ENCODE data around the gene RBM24.
"Not testable (repeated sequence)": the region's sequence is repeated elsewhere in the genome, so short reads cannot be mapped to it uniquely, and the experiment has no call there.

The RBM24 gene

DNA sequence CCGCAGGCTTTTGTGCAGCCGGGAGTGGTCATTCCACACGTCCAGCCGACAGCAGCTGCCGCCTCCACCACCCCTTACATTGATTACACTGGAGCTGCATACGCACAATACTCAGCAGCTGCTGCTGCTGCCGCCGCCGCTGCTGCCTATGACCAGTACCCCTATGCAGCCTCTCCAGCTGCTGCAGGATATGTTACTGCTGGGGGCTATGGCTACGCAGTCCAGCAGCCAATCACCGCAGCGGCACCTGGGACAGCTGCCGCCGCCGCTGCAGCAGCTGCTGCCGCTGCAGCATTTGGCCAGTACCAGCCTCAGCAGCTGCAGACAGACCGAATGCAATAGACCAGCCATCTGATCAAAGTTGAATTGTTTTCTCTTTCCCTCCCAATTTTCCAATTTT, 10.6 kb downstream of the RBM24 start:
- no peak for DNase-seq (ENCODE audit: low spot score)

DNA sequence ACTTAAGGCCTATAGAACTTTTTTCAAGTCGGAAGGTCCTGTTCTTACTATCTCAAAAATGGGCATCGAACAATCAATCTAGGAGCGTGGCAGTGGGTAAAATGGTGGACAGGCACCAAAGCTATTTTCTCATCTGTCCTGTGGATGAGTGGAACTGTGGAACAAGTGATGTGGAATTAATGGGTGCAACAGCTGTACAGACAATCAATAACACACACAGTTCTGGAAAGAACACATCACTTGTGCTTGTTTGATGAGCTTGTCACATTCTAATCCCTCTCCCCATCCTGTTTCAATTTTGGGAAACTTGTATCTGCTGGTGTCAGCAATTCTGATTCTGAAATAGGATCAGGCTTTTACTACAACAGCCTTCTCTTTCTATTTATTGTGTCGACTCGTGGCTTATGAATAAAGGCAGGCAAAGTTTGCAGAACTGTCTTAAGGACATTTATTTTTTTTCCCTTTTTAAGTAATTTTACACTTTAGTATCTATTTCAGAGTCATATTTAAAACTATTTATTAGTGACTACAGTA, 11.5 kb downstream of the RBM24 start:
- no peak for DNase-seq (ENCODE audit: low spot score)

DNA sequence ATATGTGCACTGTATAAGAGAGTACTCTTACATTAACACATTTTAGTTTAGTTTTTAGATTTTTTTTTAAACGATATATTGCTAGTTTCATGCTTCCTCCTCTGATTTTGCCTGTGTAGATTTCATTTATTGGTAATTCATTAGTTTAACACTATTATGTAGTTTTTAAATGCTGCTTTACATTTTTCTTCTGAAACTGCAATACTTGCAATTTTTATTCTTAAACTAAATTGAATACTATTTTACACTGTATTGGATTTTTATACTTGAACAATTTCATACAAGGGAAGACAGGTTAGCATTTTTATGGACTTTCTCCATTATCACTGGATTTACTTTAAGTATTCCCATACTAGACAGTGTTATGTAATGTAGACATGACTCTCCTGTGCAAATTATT, 12.2 kb downstream of the RBM24 start:
- no peak for DNase-seq (ENCODE audit: low spot score)

DNA sequence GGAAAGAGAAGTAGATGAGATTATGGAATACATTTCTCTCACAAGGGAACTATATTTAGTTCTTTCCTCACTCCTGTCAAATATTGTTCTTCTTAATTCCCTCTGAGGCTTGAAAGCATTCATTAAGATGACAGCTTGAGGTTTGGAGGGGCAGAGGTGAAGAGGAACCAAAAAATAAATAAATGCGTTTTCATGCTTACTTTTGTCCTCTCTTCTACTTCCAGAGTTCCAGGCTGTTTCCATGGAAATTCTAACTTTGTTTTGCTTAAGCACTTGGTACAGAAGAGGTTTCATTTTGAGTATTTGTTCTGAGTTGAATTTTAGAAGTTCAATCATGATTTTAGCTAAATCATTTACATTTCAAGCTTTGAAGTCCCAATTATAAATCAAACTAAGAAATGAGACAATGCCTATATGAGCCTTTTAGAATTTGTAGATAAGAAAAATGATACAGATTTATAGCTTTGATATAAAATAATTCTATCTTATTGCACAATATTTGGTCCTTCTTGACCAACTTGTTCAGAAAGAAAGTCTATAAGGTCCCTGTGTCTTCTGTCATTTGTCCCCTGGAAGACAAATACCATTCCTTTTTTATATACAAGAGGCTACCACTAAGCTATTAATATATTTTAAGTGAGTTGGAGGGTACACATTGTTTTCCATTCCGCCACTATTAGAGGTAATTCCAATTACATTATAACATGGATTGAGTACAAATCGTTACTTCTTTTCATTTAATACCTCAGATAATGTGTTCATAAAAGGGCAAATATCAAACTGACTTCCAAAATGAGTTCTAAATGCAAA, 16.3 kb downstream of the RBM24 start:
- no peak for DNase-seq (ENCODE audit: low spot score)

DNA sequence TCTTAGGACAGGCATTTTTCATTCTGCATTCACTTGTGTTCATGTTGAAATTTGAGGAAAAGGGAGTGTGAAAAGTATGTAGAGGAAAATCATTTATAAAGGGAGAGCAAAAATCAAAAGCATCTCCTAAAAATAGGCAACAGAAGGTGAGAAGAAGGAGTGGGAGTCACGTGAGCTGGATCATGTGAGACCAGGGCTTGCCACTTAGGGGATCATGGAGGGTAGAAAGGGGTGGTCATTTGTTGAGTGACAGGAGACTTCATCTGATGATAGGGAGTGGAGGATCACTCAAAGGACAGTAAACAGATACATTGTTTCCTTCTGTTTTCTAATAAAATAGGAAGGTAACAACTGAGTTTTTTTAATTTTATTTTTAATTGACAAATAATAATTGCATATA, 17.1 kb downstream of the RBM24 start:
- DNase-seq (ENCODE audit: low spot score) = no peak

DNA sequence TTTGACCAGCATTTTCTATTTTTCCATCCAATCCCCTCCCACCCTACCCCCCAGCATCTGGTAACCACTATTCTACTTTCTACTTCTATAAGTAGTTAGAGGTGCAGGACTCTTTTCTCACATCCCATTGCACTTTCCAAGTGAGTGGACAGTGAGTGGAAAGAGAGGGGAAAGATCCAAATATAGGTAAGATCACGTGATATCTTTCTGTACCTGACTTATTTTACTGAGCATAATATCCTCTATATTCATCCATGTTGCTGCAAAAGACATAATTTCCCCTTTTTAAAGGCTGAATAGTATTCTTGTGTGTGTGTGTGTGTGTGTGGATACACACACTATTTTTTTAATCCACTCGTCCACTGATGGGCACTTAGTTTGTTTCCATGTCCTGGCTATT, 18.1 kb downstream of the RBM24 start:
- no peak for DNase-seq (ENCODE audit: low spot score)

DNA sequence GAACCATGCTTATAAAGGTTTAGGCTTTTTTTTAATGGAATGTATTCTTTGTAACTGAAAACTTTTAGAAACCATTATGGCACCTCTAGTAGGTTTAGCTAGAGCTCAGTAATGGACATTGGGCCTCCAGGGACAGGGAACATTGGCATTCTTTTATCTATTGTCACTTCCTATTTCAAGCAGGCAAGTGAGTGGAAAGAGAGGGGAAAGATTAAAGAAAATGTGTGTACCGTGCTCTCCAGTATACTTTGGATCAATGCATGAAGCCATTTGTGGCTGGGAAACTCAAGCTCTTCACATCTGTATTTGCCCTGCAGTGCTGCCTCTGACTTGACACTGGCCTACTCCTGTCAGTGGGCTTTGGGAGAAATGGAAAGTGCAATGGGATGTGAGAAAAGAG, 18.6 kb downstream of the RBM24 start:
- no peak for DNase-seq (ENCODE audit: low spot score)

DNA sequence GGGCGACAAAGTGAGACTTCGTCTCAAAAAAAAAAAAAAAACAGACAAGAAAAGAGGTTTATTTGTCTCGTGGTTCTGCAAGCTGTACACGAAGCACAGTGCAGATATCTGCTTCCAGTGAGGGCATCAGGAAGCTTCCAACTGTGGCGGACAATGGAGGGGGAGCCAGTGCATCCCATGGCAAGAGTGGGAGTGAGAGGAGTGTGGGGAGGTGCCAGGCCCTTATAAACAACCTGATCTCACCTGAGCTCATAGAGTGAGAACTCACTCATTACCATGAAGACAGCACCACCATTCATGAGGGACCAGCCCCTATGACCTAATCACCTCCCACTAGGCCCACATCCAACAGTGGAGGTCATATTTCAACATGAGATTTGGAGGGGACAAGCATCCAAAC, 19.5 kb downstream of the RBM24 start:
- no peak for DNase-seq (ENCODE audit: low spot score)

DNA sequence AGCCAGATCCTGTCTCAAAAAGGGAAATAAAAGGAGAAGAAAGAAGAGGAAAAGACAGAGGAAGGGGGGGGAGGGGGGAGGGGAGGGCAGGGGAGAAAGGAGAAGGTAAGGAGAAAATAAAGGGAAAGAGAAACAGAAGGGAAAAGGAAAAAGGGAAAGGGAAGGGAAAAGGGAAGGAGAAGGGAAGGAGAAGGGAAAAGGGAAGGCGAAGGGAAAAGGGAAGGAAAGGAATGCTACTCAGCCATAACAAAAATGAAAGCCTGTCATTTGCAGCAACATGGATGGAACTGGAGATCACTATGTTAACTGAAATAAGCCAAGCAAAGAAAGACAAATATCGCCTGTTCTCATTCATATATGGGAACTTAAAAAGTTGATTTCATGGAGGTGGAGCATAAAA, 22.3 kb downstream of the RBM24 start:
- DNase-seq (ENCODE audit: low spot score) = no peak

DNA sequence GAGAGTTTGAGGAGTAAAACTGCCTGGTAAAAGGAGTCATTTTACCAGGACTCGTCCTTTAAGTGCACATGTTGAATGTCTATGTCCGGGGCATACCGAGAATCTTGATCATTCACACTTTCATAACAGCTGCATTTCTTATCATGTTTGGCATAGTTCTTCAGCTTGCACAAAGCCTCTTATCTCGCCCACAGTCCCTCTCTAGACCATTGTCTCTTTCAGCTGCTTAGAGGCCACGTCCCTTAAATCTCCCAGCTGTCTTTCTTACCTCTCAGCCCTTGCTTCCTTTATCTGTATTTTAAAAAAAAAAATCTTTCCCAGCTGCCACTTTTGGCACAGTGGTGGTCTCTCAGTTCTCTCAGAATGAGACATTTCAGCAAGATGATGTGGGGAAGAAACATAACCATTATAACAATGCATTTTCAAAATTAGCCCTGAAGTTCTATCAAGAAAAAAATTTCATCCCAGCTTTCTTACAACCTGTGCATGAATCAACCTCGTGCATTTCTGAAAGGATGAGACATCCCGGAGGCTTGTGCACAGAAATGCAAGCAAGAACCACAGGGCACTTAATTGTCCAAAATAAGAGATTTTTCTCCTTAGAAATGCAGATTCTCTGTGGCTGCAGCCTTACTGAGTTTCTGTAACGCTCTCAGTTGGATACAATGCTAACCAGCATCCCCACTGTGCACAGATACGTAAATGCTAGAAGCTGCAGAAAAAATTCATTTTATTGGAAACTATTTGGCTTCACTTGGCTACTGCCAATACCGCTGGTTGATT, 24.2 kb downstream of the RBM24 start:
- no peak for DNase-seq (ENCODE audit: low spot score)

DNA sequence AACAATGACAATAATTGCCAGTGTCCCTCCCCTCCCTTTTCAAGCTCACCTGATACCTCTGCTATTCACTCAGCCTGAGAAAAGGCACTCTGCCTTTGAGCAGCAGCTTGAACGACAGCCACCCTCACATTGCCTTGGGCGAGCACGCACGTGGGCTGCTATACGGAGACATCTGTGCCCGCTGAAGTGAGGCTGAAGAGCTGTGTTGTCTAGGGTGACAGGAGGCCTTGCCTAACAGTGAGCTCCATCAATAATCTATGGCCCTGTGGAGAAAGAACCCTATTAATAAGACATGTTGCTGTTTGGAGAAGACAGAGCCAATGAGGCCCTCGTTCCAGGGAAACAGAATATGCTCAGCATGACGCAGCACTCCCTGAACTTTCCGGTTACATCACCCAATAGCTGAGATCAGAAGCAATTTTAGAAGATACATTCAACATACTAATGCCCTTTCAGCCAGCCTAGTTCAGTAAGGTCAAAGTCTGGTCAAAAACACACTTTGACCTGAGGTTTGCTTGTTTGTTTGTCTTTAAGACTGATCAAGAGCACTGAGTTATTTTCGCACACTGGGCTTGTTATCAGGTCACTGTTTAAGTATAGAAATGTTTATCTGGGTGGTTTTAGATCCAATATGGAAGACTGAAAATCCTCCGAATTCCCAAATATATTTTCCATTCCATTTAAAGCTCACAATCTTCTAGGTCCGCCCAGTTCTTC, 30.6 kb downstream of the RBM24 start:
- no peak for DNase-seq (ENCODE audit: low spot score)

DNA sequence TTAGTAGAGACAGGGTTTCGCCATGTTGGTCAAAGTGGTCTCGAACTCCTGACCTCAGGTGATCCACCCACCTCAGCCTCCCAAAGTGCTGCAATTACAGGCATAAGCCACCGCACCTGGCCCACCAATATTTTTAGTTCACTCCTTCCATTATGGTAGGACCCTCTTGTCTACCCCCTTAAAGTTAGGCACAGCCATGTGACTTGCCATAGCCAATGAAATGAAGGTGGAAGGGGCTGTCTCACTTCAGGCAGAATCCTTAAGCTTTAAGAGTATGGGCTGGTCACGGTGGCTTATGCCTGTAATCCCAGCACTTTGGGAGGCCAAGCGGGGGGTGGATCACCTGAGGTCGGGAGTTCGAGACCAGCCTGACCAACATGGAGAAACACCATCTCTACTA, 32.1 kb downstream of the RBM24 start:
- DNase-seq (ENCODE audit: low spot score) = not testable (repeated sequence)

DNA sequence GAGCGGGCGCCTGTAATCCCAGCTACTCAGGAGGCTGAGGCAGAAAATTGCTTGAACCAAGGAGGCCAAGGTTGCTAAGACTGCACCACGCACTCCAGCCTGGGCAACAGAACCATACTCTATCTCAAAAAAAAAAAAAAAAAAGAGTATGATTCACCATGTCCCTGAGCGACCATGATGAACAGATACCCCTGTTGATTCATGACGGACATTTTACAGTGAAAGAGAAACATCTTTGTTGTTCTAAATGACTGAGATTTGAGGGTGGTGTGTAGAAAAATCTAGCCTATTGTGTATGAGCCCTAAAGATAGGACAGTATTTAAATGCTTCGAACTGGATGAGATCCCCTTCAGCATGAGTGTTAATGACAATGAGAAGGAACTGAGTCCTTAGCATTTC, 32.8 kb downstream of the RBM24 start:
- no peak for DNase-seq (ENCODE audit: low spot score)

DNA sequence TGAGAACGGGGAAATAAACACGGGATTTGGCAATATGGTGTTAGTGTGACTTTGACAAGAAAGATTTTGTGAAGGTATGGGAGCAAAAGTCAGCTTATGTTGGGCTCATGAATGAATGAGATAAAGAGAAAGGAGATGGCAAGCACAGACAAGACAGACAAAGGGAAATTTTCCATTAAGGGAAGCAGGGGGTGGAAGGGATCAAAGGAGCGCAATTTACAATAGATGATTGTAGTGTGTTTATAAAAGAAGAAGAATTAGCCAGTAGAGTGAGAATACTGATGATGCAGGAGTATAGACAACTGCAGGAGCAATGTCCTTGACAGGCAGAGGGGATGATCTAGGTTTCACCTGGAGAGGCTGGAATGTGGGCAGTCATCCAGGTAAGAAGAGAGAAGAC, 34.1 kb downstream of the RBM24 start:
- DNase-seq (ENCODE audit: low spot score) = no peak

DNA sequence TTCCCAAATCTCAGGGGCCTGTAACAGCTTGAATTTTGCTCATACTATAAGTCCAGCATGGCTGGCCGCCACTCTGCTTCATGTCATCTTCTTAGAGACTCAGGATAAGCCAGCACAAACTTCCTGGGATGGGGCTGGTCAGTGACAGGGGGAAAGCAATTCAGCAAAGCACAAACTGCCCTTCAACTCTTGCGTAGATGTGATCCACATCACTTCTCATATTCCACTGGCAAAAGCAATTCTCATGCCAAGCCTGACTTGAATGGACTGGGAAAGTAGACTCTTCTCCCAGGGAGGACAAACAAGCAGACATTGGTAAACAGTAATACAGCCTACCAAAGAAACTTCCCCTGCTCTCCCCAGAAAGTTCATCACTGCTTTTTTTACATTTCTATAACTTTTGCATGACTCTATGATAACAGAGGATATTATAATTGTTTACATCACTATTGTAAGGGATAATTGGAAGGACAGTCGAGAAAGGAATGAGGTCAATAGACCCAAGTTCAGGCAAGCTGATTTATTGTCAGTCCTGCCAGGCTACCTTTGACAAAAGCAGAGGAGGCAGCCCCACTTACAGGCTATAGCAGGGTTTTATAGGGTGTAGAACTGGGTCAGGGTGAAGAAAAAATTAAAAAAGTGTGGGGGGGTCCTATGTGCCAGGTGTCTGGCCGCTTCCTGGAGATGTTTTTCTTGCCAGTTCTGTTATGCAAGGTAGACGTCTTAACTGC, 37.4 kb downstream of the RBM24 start:
- no peak for DNase-seq (ENCODE audit: low spot score)

DNA sequence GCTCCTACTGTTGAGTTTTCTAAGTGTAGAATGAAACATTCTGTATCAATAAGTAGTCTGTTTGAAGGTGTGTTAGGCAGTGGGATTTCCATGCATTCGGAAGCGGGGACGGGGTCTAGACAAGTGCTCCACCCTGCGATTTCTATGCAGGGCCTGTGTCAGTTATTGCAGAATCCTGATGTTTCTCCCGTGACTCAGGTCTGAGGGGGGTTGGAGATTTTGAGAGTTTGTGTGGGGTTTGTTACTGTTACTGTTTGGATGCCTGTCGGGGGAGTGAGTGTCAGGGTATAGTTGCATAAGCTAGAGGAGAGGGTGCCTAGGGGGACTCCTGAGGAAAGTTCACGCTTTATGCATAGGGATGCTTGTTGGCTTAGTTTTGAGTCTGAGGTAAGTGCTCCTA, 39.1 kb downstream of the RBM24 start:
- not testable (repeated sequence) for DNase-seq (ENCODE audit: low spot score)

DNA sequence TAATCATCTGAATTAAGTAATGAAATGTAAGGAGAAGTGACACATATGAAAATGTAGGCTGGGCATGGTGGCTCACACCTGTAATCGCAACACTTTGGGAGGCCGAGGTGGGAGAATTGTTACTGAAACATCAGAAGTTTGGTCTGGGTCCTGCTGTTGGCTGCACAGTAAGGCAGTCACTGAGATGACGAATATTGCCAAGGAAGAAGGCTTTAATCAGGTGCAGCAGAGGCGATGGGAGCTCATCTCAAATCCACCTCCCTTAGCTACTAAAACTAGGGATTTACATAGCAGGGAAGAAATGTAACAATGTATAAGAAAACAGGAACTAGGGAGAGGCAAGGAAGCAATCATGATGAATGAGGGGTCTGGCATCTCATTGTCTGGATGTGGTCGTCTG, 50.1 kb downstream of the RBM24 start:
- DNase-seq (ENCODE audit: low spot score) = no peak

DNA sequence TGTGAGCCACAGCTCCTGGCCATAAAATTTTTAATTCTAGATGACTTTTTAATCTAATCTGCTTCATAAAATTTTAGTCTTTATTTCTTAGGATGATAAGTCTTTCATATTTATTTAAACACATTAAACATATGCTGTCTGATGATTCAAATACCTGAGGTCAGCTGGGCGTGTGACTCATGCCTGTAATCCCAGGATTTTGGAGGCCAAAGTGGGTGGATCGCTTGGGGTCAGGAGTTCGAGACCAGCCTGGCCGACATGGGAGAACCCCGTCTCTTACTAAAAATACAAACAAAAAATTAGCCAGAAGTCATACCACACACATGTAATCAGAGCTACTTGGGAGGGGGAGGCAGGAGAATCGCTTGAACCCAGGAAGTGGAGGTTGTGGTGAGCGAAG, 53.1 kb downstream of the RBM24 start:
- no peak for DNase-seq (ENCODE audit: low spot score)

DNA sequence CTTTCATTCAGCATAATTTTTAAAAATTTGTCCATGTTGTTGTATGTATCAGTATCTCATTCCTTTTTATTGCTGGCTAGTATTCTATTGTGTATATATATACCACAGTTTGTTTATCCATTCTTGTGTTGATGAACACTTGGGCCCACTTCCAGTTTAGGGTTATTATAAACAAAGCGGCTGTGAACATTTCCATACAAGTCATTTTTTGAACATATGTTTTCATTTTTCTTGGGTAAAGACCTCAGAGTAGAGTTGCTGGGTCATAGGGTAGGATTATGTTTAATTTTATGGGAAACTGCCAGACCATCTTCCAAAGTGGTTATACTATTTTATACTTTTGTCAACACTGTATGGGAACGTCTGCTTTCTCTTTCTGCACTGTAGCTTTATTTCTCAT, 55.3 kb downstream of the RBM24 start:
- DNase-seq (ENCODE audit: low spot score) = no peak

DNA sequence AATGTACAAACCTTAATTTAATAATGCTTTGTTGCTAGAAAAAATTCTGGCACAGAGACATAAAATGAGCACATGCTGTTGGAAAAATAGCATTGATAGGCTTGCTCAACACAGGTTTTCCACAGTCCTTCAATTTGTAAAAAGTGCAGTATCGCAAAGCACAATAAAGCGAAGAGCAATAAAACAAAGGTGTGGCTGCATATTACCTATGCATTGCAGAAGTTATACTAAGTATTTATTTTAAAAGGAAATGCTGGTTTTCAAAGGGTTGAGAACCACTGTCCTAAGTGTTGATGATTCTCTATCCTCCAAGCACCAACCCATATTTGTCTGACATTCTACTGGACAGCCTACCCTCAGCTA, 58.1 kb downstream of the RBM24 start:
- no peak for DNase-seq (ENCODE audit: low spot score)

DNA sequence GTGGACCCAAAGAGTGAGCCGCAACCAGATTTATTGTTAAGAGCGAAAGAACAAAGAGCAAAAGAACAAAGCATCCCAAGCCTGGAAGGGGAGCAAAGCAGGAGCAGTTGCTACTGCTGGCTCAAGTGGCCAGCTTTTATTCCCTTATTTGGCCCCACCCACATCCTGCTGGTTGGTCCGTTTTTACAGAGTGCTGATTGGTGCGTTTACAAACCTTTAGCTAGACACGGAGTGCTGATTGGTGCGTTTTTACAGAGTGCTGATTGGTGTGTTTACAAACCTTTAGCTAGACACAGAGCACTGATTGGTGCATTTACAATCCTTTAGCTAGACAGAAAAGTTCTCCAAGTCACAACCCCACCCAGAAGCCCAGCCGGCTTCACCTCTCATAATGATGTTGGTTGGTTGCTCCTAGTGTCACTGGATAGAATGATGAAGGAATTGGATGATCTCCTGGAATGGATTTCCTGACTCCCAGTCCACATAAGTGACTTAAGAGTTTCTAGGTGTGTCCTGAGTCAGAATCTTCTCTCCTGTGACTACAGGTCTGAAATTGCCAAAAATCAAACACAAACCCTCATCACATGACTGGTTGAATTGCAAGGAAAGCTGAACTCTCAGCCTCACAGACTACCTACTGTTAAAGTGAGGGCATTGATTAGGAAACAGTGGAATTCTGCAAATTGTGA, 60.1 kb downstream of the RBM24 start:
- DNase-seq (ENCODE audit: low spot score) = no peak

DNA sequence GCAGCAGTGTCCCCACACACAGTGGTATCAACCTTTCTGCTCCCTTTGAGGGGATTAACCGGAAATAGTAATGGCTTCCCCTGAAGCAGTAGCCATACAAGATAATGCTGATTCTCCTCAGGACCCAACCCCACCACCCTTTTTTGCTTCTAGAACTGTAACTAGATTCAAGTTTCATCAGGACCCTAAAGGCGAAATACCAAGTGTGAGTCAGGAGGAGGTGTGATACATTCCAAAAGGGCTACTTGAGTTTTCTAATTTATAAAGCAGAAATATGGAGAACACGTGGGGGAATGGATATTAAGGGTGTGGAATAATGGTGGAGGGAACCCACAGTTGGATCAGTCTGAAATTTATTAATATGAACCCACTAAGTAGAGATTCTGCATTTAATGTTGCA, 60.7 kb downstream of the RBM24 start:
- DNase-seq (ENCODE audit: low spot score) = no peak

All from cerebellar cortex (tissue), 1 donor.